22Rv1 (cell line): ENCODE results near the gene HSPA12A.

Experiments used
- CTCF ChIP-seq: fragments of 450-650 bp; IDR thresholded peaks from 2 replicates; pipeline ENCODE4 v1.5.1; 2017; ENCODE audit warnings: mild to moderate bottlenecking
- ZFX ChIP-seq: fragments of 450-650 bp; IDR thresholded peaks from 2 replicates; pipeline ENCODE4 v1.6.1; 2017; ENCODE audit warnings: antibody characterized with exemption, borderline replicate concordance

DNA sequence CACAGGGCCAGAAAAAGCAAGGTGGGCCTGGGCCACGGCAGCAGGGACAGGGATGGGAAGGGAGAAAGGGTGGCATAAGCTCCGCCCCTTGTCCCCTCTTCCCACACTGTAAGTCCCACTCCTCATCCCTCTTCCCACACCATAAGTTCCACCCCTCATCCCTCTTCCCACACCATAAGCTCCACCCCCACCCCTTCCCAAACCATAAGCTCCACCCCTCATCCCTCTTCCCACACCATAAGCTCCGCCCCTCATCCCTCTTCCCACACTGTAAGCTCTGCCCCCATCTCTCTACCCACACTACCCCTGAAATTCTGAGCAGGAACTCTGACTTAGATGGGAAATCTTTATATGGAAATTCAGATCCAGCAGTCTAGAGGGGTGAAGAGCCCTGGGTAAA, 55.7 kb downstream of the HSPA12A start:
- no peak for TF ChIP-seq CTCF
- no peak for TF ChIP-seq ZFX
